ENCODE data around the gene DENND5B. TPM values are rescaled to one million over a fixed set of nuclear protein-coding genes. Genes with fewer than 3 reads are reported as not detected.

Gene DENND5B
- total and polyA plus RNA-seq, 12 donors = 5.2 to 60.8 (median 45.3) TPM

GRCh38 chr12:31361730-31362114 lies 229.2 kb downstream of the DENND5B start:
- Histone ChIP-seq H3K4me1 (no peaks in the 10 kb centered on the region), H3K27ac (no peak overlapping the region), H3K36me3 (no peaks in the 10 kb centered on the region), H3K4me3 (no peak overlapping the region), H3K9me3 (no peaks in the 10 kb centered on the region), H3K27me3 (peaks cover 0 to 3% (median 0%) of the 10 kb centered on the region in 7 donors)
- ATAC-seq (no peak), DNase-seq (no peak)
- intact Hi-C loops (cut with DNase I) = no loop called here
- 96% methylated on average over 14 of the region's 14 CpGs for WGBS, 2 donors
- no peak for TF ChIP-seq CTCF (IDR thresholded peaks at IDR 0.05)

- no peaks in the 10 kb centered on the region for H3K36me3 ChIP-seq
- ATAC-seq (no peak), DNase-seq (no peak)
- intact Hi-C loops (cut with DNase I) = no loop called here
- no peaks in the 10 kb centered on the region for H3K4me1 ChIP-seq
- 70 to 94% methylated on average over 4 of the region's 4 CpGs for WGBS, 2 donors
- no peak for TF ChIP-seq CTCF (IDR thresholded peaks at IDR 0.05)
- no peak overlapping the region for H3K27ac ChIP-seq
- H3K4me3 ChIP-seq = no peak overlapping the region
- peaks cover 0 to 6% (median 0%) of the 10 kb centered on the region in 7 donors for H3K27me3 ChIP-seq
- no peaks in the 10 kb centered on the region for H3K9me3 ChIP-seq
Measured at GRCh38 chr12:31355747-31356107, 235.2 kb downstream of the DENND5B start.

GRCh38 chr12:31353750-31354708 lies 236.9 kb downstream of the DENND5B start:
- no peaks in the 10 kb centered on the region for H3K36me3 ChIP-seq
- H3K27me3 ChIP-seq = peaks cover 0 to 9% (median 0%) of the 10 kb centered on the region in 7 donors
- H3K9me3 ChIP-seq = no peaks in the 10 kb centered on the region
- ATAC-seq (peak in 3 of 8 donors; percentile 8 to 63 (median 33)), DNase-seq (no peak)
- H3K27ac ChIP-seq = no peak overlapping the region
- WGBS, 2 donors = 53 to 58% methylated on average over 12 of the region's 12 CpGs
- H3K4me3 ChIP-seq = no peak overlapping the region
- TF ChIP-seq CTCF (IDR thresholded peaks at IDR 0.05) = no peak
- H3K4me1 ChIP-seq = no peaks in the 10 kb centered on the region
- intact Hi-C loops (cut with DNase I) = no loop called here

GRCh38 chr12:31346267-31346666 lies 244.7 kb downstream of the DENND5B start:
- DNase-seq = no peak
- H3K27ac ChIP-seq = no peak overlapping the region
- TF ChIP-seq CTCF (IDR thresholded peaks at IDR 0.05) = no peak
- H3K36me3 ChIP-seq = no peaks in the 10 kb centered on the region
- H3K27me3 ChIP-seq = peaks cover 0 to 4% (median 0%) of the 10 kb centered on the region in 7 donors
- no peak overlapping the region for H3K4me3 ChIP-seq
- no peak for ATAC-seq
- WGBS, 2 donors = 73 to 80% methylated on average over 9 of the region's 9 CpGs
- H3K9me3 ChIP-seq = no peaks in the 10 kb centered on the region
- no peaks in the 10 kb centered on the region for H3K4me1 ChIP-seq
- intact Hi-C loops (cut with DNase I) = no loop called here

Measured in heart right ventricle (tissue), 16 donors.